Measurements from ENCODE around the gene OGG1.

Gene OGG1

GRCh38 chr3:9786825-9787669, 37.3 kb downstream of the OGG1 start:
- Histone ChIP-seq H3K4ac (ENCODE audit: low read length) (no peak overlapping the region), H2BK15ac (ENCODE audit: low read length) (no peak overlapping the region), H3K14ac (ENCODE audit: low read length) (no peak overlapping the region), H3K9me3 (replicated peaks in 1 of 2; ENCODE audit: control insufficient read depth in 2 of 2, insufficient read depth in 1 of 2, low read depth in 1 of 2, low read length in 2 of 2) (no peaks in the 10 kb centered on the region), H3K36me3 (replicated peaks in 1 of 2; ENCODE audit: control insufficient read depth in 2 of 2, insufficient read depth in 2 of 2, low read length in 2 of 2) (peaks cover 42 to 89% of the 10 kb centered on the region in 2 donors), H3K4me1 (ENCODE audit: control insufficient read depth in 2 of 2, insufficient read depth in 1 of 2, low read depth in 1 of 2, low read length in 2 of 2) (peaks cover 2 to 3% of the 10 kb centered on the region in 2 donors), H2BK5ac (ENCODE audit: low read length) (no peak overlapping the region), H2BK120ac (ENCODE audit: low read depth, low read length) (no peak overlapping the region), H3K18ac (ENCODE audit: low read length) (no peak overlapping the region), H2AK5ac (ENCODE audit: low read depth, low read length) (no peak overlapping the region), H3K4me3 (ENCODE audit: low read length in 2 of 2) (no peak overlapping the region), H3K79me1 (ENCODE audit: low read depth, low read length) (no peaks in the 10 kb centered on the region), H4K8ac (ENCODE audit: low read depth, low read length) (no peak overlapping the region), H3K4me2 (ENCODE audit: insufficient read depth, low read length, poor library complexity, severe bottlenecking) (no peak overlapping the region), H2AFZ (ENCODE audit: low read length) (no peak overlapping the region), H3K23ac (ENCODE audit: low read depth, low read length, poor library complexity) (no peak overlapping the region), H2BK12ac (ENCODE audit: low read length) (no peak overlapping the region), H3K27me3 (ENCODE audit: control insufficient read depth in 3 of 3, insufficient read depth in 3 of 3, low read depth in 1 of 3, low read length in 3 of 3) (no peaks in the 10 kb centered on the region), H4K91ac (ENCODE audit: low read depth, low read length, poor library complexity) (no peak overlapping the region), H3K27ac (replicated peaks; ENCODE audit: low read length) (no peak overlapping the region), H3K9ac (ENCODE audit: low read depth, low read length, poor library complexity) (no peak overlapping the region)
- DNase-seq (ENCODE audit: low spot score) = no peak
- WGBS, 2 donors (ENCODE audit: extremely low coverage in 2 of 2, insufficient read length in 2 of 2, insufficient replicate concordance in 1 of 2) = no CpG with 5 or more reads among the region's 13 CpGs

GRCh38 chr3:9787714-9788113, 38.0 kb downstream of the OGG1 start:
- Histone ChIP-seq H3K79me1 (ENCODE audit: low read depth, low read length) (no peaks in the 10 kb centered on the region), H2AFZ (ENCODE audit: low read length) (no peak overlapping the region), H3K9ac (ENCODE audit: low read depth, low read length, poor library complexity) (no peak overlapping the region), H4K91ac (ENCODE audit: low read depth, low read length, poor library complexity) (no peak overlapping the region), H3K4me2 (ENCODE audit: insufficient read depth, low read length, poor library complexity, severe bottlenecking) (no peak overlapping the region), H4K8ac (ENCODE audit: low read depth, low read length) (no peak overlapping the region), H3K4me1 (ENCODE audit: control insufficient read depth in 2 of 2, insufficient read depth in 1 of 2, low read depth in 1 of 2, low read length in 2 of 2) (peaks cover 2 to 3% of the 10 kb centered on the region in 2 donors), H3K4ac (ENCODE audit: low read length) (no peak overlapping the region), H2BK12ac (ENCODE audit: low read length) (no peak overlapping the region), H3K9me3 (replicated peaks in 1 of 2; ENCODE audit: control insufficient read depth in 2 of 2, insufficient read depth in 1 of 2, low read depth in 1 of 2, low read length in 2 of 2) (no peaks in the 10 kb centered on the region), H2BK120ac (ENCODE audit: low read depth, low read length) (no peak overlapping the region), H3K14ac (ENCODE audit: low read length) (no peak overlapping the region), H3K4me3 (ENCODE audit: low read length in 2 of 2) (no peak overlapping the region), H3K27me3 (ENCODE audit: control insufficient read depth in 3 of 3, insufficient read depth in 3 of 3, low read depth in 1 of 3, low read length in 3 of 3) (no peaks in the 10 kb centered on the region), H3K23ac (ENCODE audit: low read depth, low read length, poor library complexity) (no peak overlapping the region), H2BK15ac (ENCODE audit: low read length) (no peak overlapping the region), H3K36me3 (replicated peaks in 1 of 2; ENCODE audit: control insufficient read depth in 2 of 2, insufficient read depth in 2 of 2, low read length in 2 of 2) (peaks cover 42 to 82% of the 10 kb centered on the region in 2 donors), H2AK5ac (ENCODE audit: low read depth, low read length) (no peak overlapping the region), H2BK5ac (ENCODE audit: low read length) (no peak overlapping the region), H3K27ac (replicated peaks; ENCODE audit: low read length) (no peak overlapping the region), H3K18ac (ENCODE audit: low read length) (no peak overlapping the region)
- no CpG with 5 or more reads among the region's 6 CpGs for WGBS, 2 donors (ENCODE audit: extremely low coverage in 2 of 2, insufficient read length in 2 of 2, insufficient replicate concordance in 1 of 2)
- DNase-seq (ENCODE audit: low spot score) = no peak

GRCh38 chr3:9791127-9791526, 41.4 kb downstream of the OGG1 start:
- H3K79me1 ChIP-seq (ENCODE audit: low read depth, low read length) = peaks cover 2% of the 10 kb centered on the region
- H2BK15ac ChIP-seq (ENCODE audit: low read length) = no peak overlapping the region
- H3K14ac ChIP-seq (ENCODE audit: low read length) = no peak overlapping the region
- H3K23ac ChIP-seq (ENCODE audit: low read depth, low read length, poor library complexity) = no peak overlapping the region
- H3K4ac ChIP-seq (ENCODE audit: low read length) = no peak overlapping the region
- H2BK5ac ChIP-seq (ENCODE audit: low read length) = no peak overlapping the region
- H3K4me3 ChIP-seq (ENCODE audit: low read length in 2 of 2) = no peak overlapping the region
- no peak for DNase-seq (ENCODE audit: low spot score)
- no peak overlapping the region for H2AFZ ChIP-seq (ENCODE audit: low read length)
- H3K36me3 ChIP-seq (replicated peaks in 1 of 2; ENCODE audit: control insufficient read depth in 2 of 2, insufficient read depth in 2 of 2, low read length in 2 of 2) = peaks cover 31 to 69% of the 10 kb centered on the region in 2 donors
- no peak overlapping the region for H4K91ac ChIP-seq (ENCODE audit: low read depth, low read length, poor library complexity)
- no peak overlapping the region for H3K27ac ChIP-seq (replicated peaks; ENCODE audit: low read length)
- H3K4me1 ChIP-seq (ENCODE audit: control insufficient read depth in 2 of 2, insufficient read depth in 1 of 2, low read depth in 1 of 2, low read length in 2 of 2) = peaks cover 7 to 9% of the 10 kb centered on the region in 2 donors
- H2BK120ac ChIP-seq (ENCODE audit: low read depth, low read length) = no peak overlapping the region
- no peaks in the 10 kb centered on the region for H3K9me3 ChIP-seq (replicated peaks in 1 of 2; ENCODE audit: control insufficient read depth in 2 of 2, insufficient read depth in 1 of 2, low read depth in 1 of 2, low read length in 2 of 2)
- H3K18ac ChIP-seq (ENCODE audit: low read length) = no peak overlapping the region
- H2BK12ac ChIP-seq (ENCODE audit: low read length) = no peak overlapping the region
- no peak overlapping the region for H4K8ac ChIP-seq (ENCODE audit: low read depth, low read length)
- no peak overlapping the region for H3K4me2 ChIP-seq (ENCODE audit: insufficient read depth, low read length, poor library complexity, severe bottlenecking)
- H2AK5ac ChIP-seq (ENCODE audit: low read depth, low read length) = no peak overlapping the region
- H3K9ac ChIP-seq (ENCODE audit: low read depth, low read length, poor library complexity) = peak overlapping the region; percentile 24
- no CpG with 5 or more reads among the region's 11 CpGs for WGBS, 2 donors (ENCODE audit: extremely low coverage in 2 of 2, insufficient read length in 2 of 2, insufficient replicate concordance in 1 of 2)
- H3K27me3 ChIP-seq (ENCODE audit: control insufficient read depth in 3 of 3, insufficient read depth in 3 of 3, low read depth in 1 of 3, low read length in 3 of 3) = no peaks in the 10 kb centered on the region

GRCh38 chr3:9791790-9792404, 42.1 kb downstream of the OGG1 start:
- Histone ChIP-seq H3K4me3 (ENCODE audit: low read length in 2 of 2) (peak overlapping the region; percentile 71 to 88), H3K9me3 (replicated peaks in 1 of 2; ENCODE audit: control insufficient read depth in 2 of 2, insufficient read depth in 1 of 2, low read depth in 1 of 2, low read length in 2 of 2) (no peaks in the 10 kb centered on the region), H2BK15ac (ENCODE audit: low read length) (no peak overlapping the region), H3K4ac (ENCODE audit: low read length) (no peak overlapping the region), H2BK12ac (ENCODE audit: low read length) (no peak overlapping the region), H3K14ac (ENCODE audit: low read length) (no peak overlapping the region), H3K9ac (ENCODE audit: low read depth, low read length, poor library complexity) (peak overlapping the region; percentile 27), H2AFZ (ENCODE audit: low read length) (peak overlapping the region; percentile 98), H3K36me3 (replicated peaks in 1 of 2; ENCODE audit: control insufficient read depth in 2 of 2, insufficient read depth in 2 of 2, low read length in 2 of 2) (peaks cover 26 to 65% of the 10 kb centered on the region in 2 donors), H2BK120ac (ENCODE audit: low read depth, low read length) (no peak overlapping the region), H3K23ac (ENCODE audit: low read depth, low read length, poor library complexity) (peak overlapping the region; percentile 86), H3K4me1 (ENCODE audit: control insufficient read depth in 2 of 2, insufficient read depth in 1 of 2, low read depth in 1 of 2, low read length in 2 of 2) (peaks cover 7 to 9% of the 10 kb centered on the region in 2 donors), H3K4me2 (ENCODE audit: insufficient read depth, low read length, poor library complexity, severe bottlenecking) (peak overlapping the region; percentile 65), H2AK5ac (ENCODE audit: low read depth, low read length) (no peak overlapping the region), H2BK5ac (ENCODE audit: low read length) (no peak overlapping the region), H4K91ac (ENCODE audit: low read depth, low read length, poor library complexity) (no peak overlapping the region), H3K79me1 (ENCODE audit: low read depth, low read length) (peaks cover 2% of the 10 kb centered on the region), H3K27me3 (ENCODE audit: control insufficient read depth in 3 of 3, insufficient read depth in 3 of 3, low read depth in 1 of 3, low read length in 3 of 3) (no peaks in the 10 kb centered on the region), H4K8ac (ENCODE audit: low read depth, low read length) (no peak overlapping the region), H3K27ac (replicated peaks; ENCODE audit: low read length) (peak overlapping the region; percentile 98), H3K18ac (ENCODE audit: low read length) (peak overlapping the region; percentile 81)
- no CpG with 5 or more reads among the region's 14 CpGs for WGBS, 2 donors (ENCODE audit: extremely low coverage in 2 of 2, insufficient read length in 2 of 2, insufficient replicate concordance in 1 of 2)
- DNase-seq (ENCODE audit: low spot score) = no peak

Measured in neuronal stem cell (in vitro differentiated cells).